Neural cell (in vitro differentiated cells): ENCODE measurements around the gene MAST4.

Source experiments
- MXI1 ChIP-seq: fragments of 450-650 bp; conservative IDR thresholded peaks from 2 replicates; pipeline ENCODE4 v1.6.1; 2014; ENCODE audit warnings: antibody characterized with exemption, mild to moderate bottlenecking; ENCODE audit not compliant: poor library complexity, severe bottlenecking
- POLR2AphosphoS5 ChIP-seq: IDR thresholded peaks from 2 replicates; pipeline ENCODE4 v1.6.1; 2012
- RAD21 ChIP-seq: fragments of 450-650 bp; conservative IDR thresholded peaks from 2 replicates; pipeline ENCODE4 v1.6.1; 2014; ENCODE audit warnings: antibody characterized with exemption, mild to moderate bottlenecking, moderate library complexity
- REST ChIP-seq: IDR thresholded peaks from 2 replicates; pipeline ENCODE4 v1.6.1; 2012; ENCODE audit warnings: borderline replicate concordance
- TF ChIP-seq, protein P1 (sequence below): fragments of 450-650 bp; IDR thresholded peaks from 2 replicates; pipeline ENCODE4 v1.5.1; 2014; ENCODE audit warnings: antibody characterized with exemption, mild to moderate bottlenecking, moderate library complexity; ENCODE audit not compliant: poor library complexity, severe bottlenecking

DNA sequence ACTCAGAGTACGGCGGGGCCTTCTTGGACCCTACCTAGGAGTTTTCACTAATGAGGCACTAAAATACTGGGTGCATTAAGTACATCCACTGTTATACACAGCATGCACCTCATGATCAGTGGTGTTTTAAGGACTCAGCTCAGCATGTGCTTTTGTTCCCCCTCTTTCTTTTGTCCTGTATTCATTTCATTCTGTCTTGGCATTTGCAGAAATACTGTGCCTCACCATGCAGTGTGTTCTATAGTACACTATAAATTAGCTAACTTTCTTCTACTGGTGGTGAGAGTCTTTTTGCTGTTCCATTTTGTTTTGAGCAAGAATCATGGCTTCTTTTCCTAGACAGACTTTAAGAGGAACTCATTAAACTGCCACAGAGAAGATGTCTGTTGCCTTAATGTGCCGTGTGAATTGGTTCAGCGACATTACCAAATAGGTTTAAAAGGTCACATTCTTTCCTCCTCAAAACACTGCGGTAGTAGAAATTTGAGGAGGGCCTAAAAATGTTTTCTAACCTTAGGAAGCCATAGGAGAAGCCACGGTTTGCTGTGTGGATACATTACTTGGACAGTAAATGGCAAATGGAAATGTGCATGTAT lies 276.6 kb downstream of the MAST4 start:
- TF ChIP-seq RAD21 (no peak), REST (no peak), POLR2AphosphoS5 (no peak), MXI1 (no peak)
- TF ChIP-seq, protein P1, sequence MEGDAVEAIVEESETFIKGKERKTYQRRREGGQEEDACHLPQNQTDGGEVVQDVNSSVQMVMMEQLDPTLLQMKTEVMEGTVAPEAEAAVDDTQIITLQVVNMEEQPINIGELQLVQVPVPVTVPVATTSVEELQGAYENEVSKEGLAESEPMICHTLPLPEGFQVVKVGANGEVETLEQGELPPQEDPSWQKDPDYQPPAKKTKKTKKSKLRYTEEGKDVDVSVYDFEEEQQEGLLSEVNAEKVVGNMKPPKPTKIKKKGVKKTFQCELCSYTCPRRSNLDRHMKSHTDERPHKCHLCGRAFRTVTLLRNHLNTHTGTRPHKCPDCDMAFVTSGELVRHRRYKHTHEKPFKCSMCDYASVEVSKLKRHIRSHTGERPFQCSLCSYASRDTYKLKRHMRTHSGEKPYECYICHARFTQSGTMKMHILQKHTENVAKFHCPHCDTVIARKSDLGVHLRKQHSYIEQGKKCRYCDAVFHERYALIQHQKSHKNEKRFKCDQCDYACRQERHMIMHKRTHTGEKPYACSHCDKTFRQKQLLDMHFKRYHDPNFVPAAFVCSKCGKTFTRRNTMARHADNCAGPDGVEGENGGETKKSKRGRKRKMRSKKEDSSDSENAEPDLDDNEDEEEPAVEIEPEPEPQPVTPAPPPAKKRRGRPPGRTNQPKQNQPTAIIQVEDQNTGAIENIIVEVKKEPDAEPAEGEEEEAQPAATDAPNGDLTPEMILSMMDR, result no peak
